ENCODE data around the gene SRRM4.

GRCh38 chr12:118984161-118984943, 3.0 kb downstream of the SRRM4 start:
- TF ChIP-seq CTCF (IDR thresholded peaks at IDR 0.05; ENCODE audit: low read length): no peak
- no peak for TF ChIP-seq EZH2 (IDR thresholded peaks at IDR 0.05; ENCODE audit: borderline replicate concordance, low read length)

Data from OCI-LY1 (cell line).